ENCODE data around the gene ZNF197.
"Not testable (repeated sequence)": the region's sequence is repeated elsewhere in the genome, so short reads cannot be mapped to it uniquely, and the experiment has no call there.

The ZNF197 gene

GRCh38 chr3:44624749-44625480 is at the start of gene ZNF197:
ZNF197 (plus strand) TSS chr3:44625036; CDS start chr3:44629155, 4,119 bp downstream.
- peak; percentile 97 for DNase-seq

- no peak for DNase-seq
These were observed 48.2 kb upstream of the ZNF197 start for GRCh38 chr3:44576613-44577012.

GRCh38 chr3:44577354-44577952 is 47.4 kb upstream of the ZNF197 start:
- not testable (repeated sequence) for DNase-seq

GRCh38 chr3:44578316-44578715 is 46.5 kb upstream of the ZNF197 start:
- DNase-seq, result not testable (repeated sequence)

GRCh38 chr3:44578924-44579515 is 45.8 kb upstream of the ZNF197 start:
- not testable (repeated sequence) for DNase-seq

- DNase-seq, result not testable (repeated sequence)
These were observed 45.1 kb upstream of the ZNF197 start for GRCh38 chr3:44579749-44580148.

GRCh38 chr3:44580971-44581370 is 43.9 kb upstream of the ZNF197 start:
- not testable (repeated sequence) for DNase-seq

- DNase-seq, result peak; percentile 97
These were observed 40.0 kb upstream of the ZNF197 start, which contains the start of gene ZNF660 for GRCh38 chr3:44584646-44585501. ZNF660 (plus strand) TSS chr3:44584964; CDS start chr3:44594194, 9,230 bp downstream.

- no peak for DNase-seq
These were observed 28.2 kb upstream of the ZNF197 start for GRCh38 chr3:44596621-44597020.

GRCh38 chr3:44601749-44602148 is 23.1 kb upstream of the ZNF197 start:
- DNase-seq, result no peak

GRCh38 chr3:44612678-44613077 is 12.2 kb upstream of the ZNF197 start:
- no peak for DNase-seq

GRCh38 chr3:44628716-44629115 is 3.9 kb downstream of the ZNF197 start:
- DNase-seq, result no peak

- DNase-seq, result no peak
These were observed 7.4 kb downstream of the ZNF197 start for GRCh38 chr3:44632193-44632592.

- no peak for DNase-seq
These were observed 17.5 kb downstream of the ZNF197 start for GRCh38 chr3:44642337-44642736.

GRCh38 chr3:44643024-44643423 is 18.2 kb downstream of the ZNF197 start:
- no peak for DNase-seq

GRCh38 chr3:44647771-44648170 is 22.9 kb downstream of the ZNF197 start:
- DNase-seq, result no peak

- peak; percentile 94 for DNase-seq
These were observed 23.9 kb downstream of the ZNF197 start, which contains the start of gene ZNF35 for GRCh38 chr3:44648564-44649229. ZNF35 (plus strand) TSS chr3:44648732; CDS start chr3:44651068, 2,336 bp downstream.

GRCh38 chr3:44649709-44650108 is 24.9 kb downstream of the ZNF197 start:
- no peak for DNase-seq

- DNase-seq, result peak; percentile 4
These were observed 29.2 kb downstream of the ZNF197 start for GRCh38 chr3:44654039-44654438.

- no peak for DNase-seq
These were observed 34.2 kb downstream of the ZNF197 start for GRCh38 chr3:44659015-44659414.

- no peak for DNase-seq
These were observed 34.6 kb downstream of the ZNF197 start for GRCh38 chr3:44659434-44659833.

GRCh38 chr3:44661189-44661588 is 36.4 kb downstream of the ZNF197 start:
- DNase-seq, result no peak
